ENCODE results near the gene RALGPS1. TPM values are rescaled to one million over a fixed set of nuclear protein-coding genes. Genes with fewer than 3 reads are reported as not detected.

The RALGPS1 gene
- total and polyA plus RNA-seq, 2 donors (not counting 1 experiment from before 2014, with no cell fraction given): 19.7 to 39.9 TPM

GRCh38 chr9:127090341-127090985, 175.9 kb downstream of the RALGPS1 start:
- ATAC-seq (ENCODE audit: low read depth): no peak

GRCh38 chr9:127091526-127091925, 176.9 kb downstream of the RALGPS1 start:
- Mint-ChIP-seq H3K27ac (no peak overlapping the region), H3K4me1 (no peaks in the 10 kb centered on the region), H3K9me3 (ENCODE audit: insufficient read depth) (no peaks in the 10 kb centered on the region), H3K4me3 (no peak overlapping the region), H3K27me3 (no peaks in the 10 kb centered on the region)
- ChIA-PET POLR2A (no interaction called here), CTCF (no interaction called here)
- Histone ChIP-seq H3K27me3 (replicated peaks in 1 of 4; ENCODE audit: control extremely low read depth in 1 of 4, control insufficient read depth in 3 of 4, insufficient read depth in 4 of 4, low read length in 3 of 4) (no peaks in the 10 kb centered on the region), H3K4me1 (ENCODE audit: control insufficient read depth in 2 of 2, insufficient read depth in 2 of 2, low read length in 2 of 2) (no peaks in the 10 kb centered on the region), H2AFZ (ENCODE audit: insufficient read depth, low read depth, low read length, poor library complexity, severe bottlenecking) (no peak overlapping the region), H3K9me3 (ENCODE audit: control extremely low read depth in 1 of 3, control insufficient read depth in 2 of 3, insufficient read depth in 1 of 3, low read length in 2 of 3) (no peaks in the 10 kb centered on the region), H4K20me1 (ENCODE audit: control insufficient read depth, insufficient read depth, low read length, poor library complexity, severe bottlenecking) (no peaks in the 10 kb centered on the region), H3K4me3 (ENCODE audit: control extremely low read depth in 1 of 5, extremely low read depth in 1 of 5, insufficient read depth in 1 of 5, low read depth in 2 of 5, low read length in 4 of 5) (no peak overlapping the region), H3K36me3 (replicated peaks in 1 of 2; ENCODE audit: control extremely low read depth in 1 of 2, control insufficient read depth in 1 of 2, extremely low read depth in 1 of 2, insufficient read depth in 2 of 2, low read length in 1 of 2) (peaks cover 0 to 3% of the 10 kb centered on the region in 2 experiments), H3K79me2 (ENCODE audit: control insufficient read depth, insufficient read depth, low read length) (no peaks in the 10 kb centered on the region), H3K4me2 (replicated peaks; ENCODE audit: low read depth, low read length, poor library complexity, severe bottlenecking) (no peak overlapping the region), H3K9ac (ENCODE audit: low read length) (no peak overlapping the region), H3K27ac (ENCODE audit: low read length in 2 of 2) (no peak overlapping the region)
- WGBS (ENCODE audit: insufficient coverage): 95% methylated on average over 13 of the region's 13 CpGs
- intact Hi-C loops (cut with micrococcal nuclease): no loop called here
- DNase-seq (no peak), ATAC-seq (ENCODE audit: low read depth) (no peak)
- TF ChIP-seq EZH2 (IDR thresholded peaks at IDR 0.05; ENCODE audit: borderline replicate concordance, insufficient read depth, low read depth, low read length, poor library complexity, severe bottlenecking) (no peak), CTCF (IDR thresholded peaks at IDR 0.05) (no peak)

More at GRCh38 chr9:127090341-127090985, 175.9 kb downstream of the RALGPS1 start:
- Histone ChIP-seq H3K79me2 (ENCODE audit: control insufficient read depth, insufficient read depth, low read length) (no peaks in the 10 kb centered on the region), H3K9me3 (ENCODE audit: control extremely low read depth in 1 of 3, control insufficient read depth in 2 of 3, insufficient read depth in 1 of 3, low read length in 2 of 3) (no peaks in the 10 kb centered on the region), H3K27me3 (replicated peaks in 1 of 4; ENCODE audit: control extremely low read depth in 1 of 4, control insufficient read depth in 3 of 4, insufficient read depth in 4 of 4, low read length in 3 of 4) (no peaks in the 10 kb centered on the region), H3K9ac (ENCODE audit: low read length) (no peak overlapping the region), H4K20me1 (ENCODE audit: control insufficient read depth, insufficient read depth, low read length, poor library complexity, severe bottlenecking) (no peaks in the 10 kb centered on the region), H3K27ac (ENCODE audit: low read length in 2 of 2) (no peak overlapping the region), H2AFZ (ENCODE audit: insufficient read depth, low read depth, low read length, poor library complexity, severe bottlenecking) (no peak overlapping the region), H3K4me2 (replicated peaks; ENCODE audit: low read depth, low read length, poor library complexity, severe bottlenecking) (no peak overlapping the region), H3K36me3 (replicated peaks in 1 of 2; ENCODE audit: control extremely low read depth in 1 of 2, control insufficient read depth in 1 of 2, extremely low read depth in 1 of 2, insufficient read depth in 2 of 2, low read length in 1 of 2) (peaks cover 0 to 3% of the 10 kb centered on the region in 2 experiments), H3K4me1 (ENCODE audit: control insufficient read depth in 2 of 2, insufficient read depth in 2 of 2, low read length in 2 of 2) (no peaks in the 10 kb centered on the region), H3K4me3 (ENCODE audit: control extremely low read depth in 1 of 5, extremely low read depth in 1 of 5, insufficient read depth in 1 of 5, low read depth in 2 of 5, low read length in 4 of 5) (no peak overlapping the region)
- no peak overlapping the region for H3K27ac Mint-ChIP-seq
- intact Hi-C loops (cut with micrococcal nuclease): no loop called here
- H3K27me3 Mint-ChIP-seq: no peaks in the 10 kb centered on the region
- ChIA-PET CTCF (no interaction called here), POLR2A (no interaction called here)
- H3K4me1 Mint-ChIP-seq: no peaks in the 10 kb centered on the region
- H3K4me3 Mint-ChIP-seq: no peak overlapping the region
- 100% methylated on average over 6 of the region's 6 CpGs for WGBS (ENCODE audit: insufficient coverage)
- TF ChIP-seq EZH2 (IDR thresholded peaks at IDR 0.05; ENCODE audit: borderline replicate concordance, insufficient read depth, low read depth, low read length, poor library complexity, severe bottlenecking) (no peak), CTCF (IDR thresholded peaks at IDR 0.05) (no peak)
- H3K9me3 Mint-ChIP-seq (ENCODE audit: insufficient read depth): no peaks in the 10 kb centered on the region
- no peak for DNase-seq

Measured in B cell (primary cell).